Bronchial epithelial cell (primary cell): ENCODE data around the gene FAM171A2. TPM values are rescaled to one million over a fixed set of nuclear protein-coding genes. Genes with fewer than 3 reads are reported as not detected.

Source experiments
- DNase-seq: peaks from one replicate; pipeline ENCODE4 v3.0.0-alpha.2; 2010; ENCODE audit warnings: low read depth
- FAIRE-seq: peaks from 2 replicates; lab custom pipeline; 2011; peaks lifted over from hg19 to GRCh38; lab: Jason Lieb, UNC
- H3K27me3 ChIP-seq: 2 replicates; pipeline ENCODE4 v1.5.1; 2011; ENCODE audit warnings: low read length; ENCODE audit not compliant: control insufficient read depth, insufficient read depth
- H3K36me3 ChIP-seq: 2 replicates; pipeline ENCODE4 v1.5.1; 2011; ENCODE audit warnings: low read length; ENCODE audit not compliant: control insufficient read depth, insufficient read depth
- H3K4me3 ChIP-seq: 2 replicates; pipeline ENCODE4 v1.5.1; 2011; ENCODE audit warnings: mild to moderate bottlenecking, low read depth, low read length, control low read depth
- CTCF ChIP-seq: IDR thresholded peaks from 2 replicates; pipeline ENCODE4 v1.5.1; 2011; ENCODE audit warnings: mild to moderate bottlenecking, moderate library complexity, low read length, control low read depth, inconsistent platforms; ENCODE audit not compliant: insufficient read depth, severe bottlenecking
- total RNA-seq: library from RNA; depleted of rRNA; stranded (reverse); fragments of >200 nt; gene quantifications from 2 replicates; pipeline ENCODE4 v1.2.1, GENCODE V29; 2014

The FAM171A2 gene
- total RNA-seq, 1 donor from 2014 or later, result 0.53 TPM

- H3K36me3 ChIP-seq, result no peaks in the 10 kb centered on the region
- peak overlapping the region; percentile 47 for H3K4me3 ChIP-seq
- peaks cover 8% of the 10 kb centered on the region for H3K27me3 ChIP-seq
- DNase-seq, result peak; percentile 58
- FAIRE-seq, result no peak
- TF ChIP-seq CTCF, result peak; percentile 6
These were observed 21.9 kb upstream of the FAM171A2 start for GRCh38 chr17:44385287-44386181.

- DNase-seq (no peak), FAIRE-seq (no peak)
- H3K4me3 ChIP-seq, result peak overlapping the region; percentile 47
- peaks cover 8% of the 10 kb centered on the region for H3K27me3 ChIP-seq
- no peak for TF ChIP-seq CTCF
- no peaks in the 10 kb centered on the region for H3K36me3 ChIP-seq
These were observed 21.2 kb upstream of the FAM171A2 start for GRCh38 chr17:44384823-44385286.

- Histone ChIP-seq H3K27me3 (peaks cover 8% of the 10 kb centered on the region), H3K36me3 (no peaks in the 10 kb centered on the region), H3K4me3 (no peak overlapping the region)
- no peak for DNase-seq
- TF ChIP-seq CTCF, result no peak
- FAIRE-seq, result no peak
These were observed 20.7 kb upstream of the FAM171A2 start for GRCh38 chr17:44384281-44384822.

GRCh38 chr17:44383861-44384260 is 20.2 kb upstream of the FAM171A2 start:
- no peaks in the 10 kb centered on the region for H3K36me3 ChIP-seq
- DNase-seq (no peak), FAIRE-seq (peak; percentile 55)

GRCh38 chr17:44383363-44383762 is 19.7 kb upstream of the FAM171A2 start:
- no peaks in the 10 kb centered on the region for H3K36me3 ChIP-seq
- H3K4me3 ChIP-seq, result no peak overlapping the region
- H3K27me3 ChIP-seq, result peaks cover 8% of the 10 kb centered on the region
- DNase-seq (no peak), FAIRE-seq (no peak)
- no peak for TF ChIP-seq CTCF

More at GRCh38 chr17:44383861-44384260, 20.2 kb upstream of the FAM171A2 start:
- TF ChIP-seq CTCF, result no peak
- no peak overlapping the region for H3K4me3 ChIP-seq
- H3K27me3 ChIP-seq, result peaks cover 8% of the 10 kb centered on the region
